HEK293 (cell line): ENCODE measurements around the gene GRIK4.

Experiments
- CTCF ChIA-PET: fragments of 350-600 bp; formaldehyde crosslinking; extraction: SDS; loops from one replicate; lab custom pipeline; 2021; ENCODE audit warnings: antibody characterized with exemption; lab: Yijun Ruan, JAX
- POLR2A ChIA-PET: fragments of 300-600 bp; formaldehyde crosslinking; extraction: SDS; loops from one replicate; lab custom pipeline; 2020; ENCODE audit warnings: antibody characterized with exemption, inconsistent platforms; lab: Yijun Ruan, JAX
- H3K27ac ChIP-seq: fragments of 200-500 bp; sonication (Bioruptor generic); 2 replicates; pipeline ENCODE4 v1.5.1; 2014; ENCODE audit warnings: low read depth, low read length, control low read depth, inconsistent platforms; ENCODE audit errors: extremely low read depth
- H3K36me3 ChIP-seq, 2 experiments: fragments of 200-500 bp in 1 of 2; sonication (Bioruptor generic) in 1 of 2; 1 replicate in 1 of 2; 2 replicates in 1 of 2; pipeline ENCODE4 v1.5.1; 2014 to 2017; ENCODE audit warnings: inconsistent platforms in 2 of 2, low read length in 2 of 2; ENCODE audit not compliant: control insufficient read depth in 2 of 2, insufficient read depth in 1 of 2
- H3K4me1 ChIP-seq: fragments of 200-500 bp; sonication (Bioruptor generic); 2 replicates; pipeline ENCODE4 v1.5.1; 2014; ENCODE audit warnings: mild to moderate bottlenecking, low read length, inconsistent platforms; ENCODE audit not compliant: control insufficient read depth, insufficient read depth
- H3K4me3 ChIP-seq: 2 replicates; pipeline ENCODE4 v1.5.1; 2011; ENCODE audit warnings: low read depth, mild to moderate bottlenecking, control low read depth, low read length, moderate library complexity
- H3K9me3 ChIP-seq: fragments of 200-500 bp; sonication (Bioruptor generic); 2 replicates; pipeline ENCODE4 v1.5.1; 2014; ENCODE audit warnings: low read depth, low read length, inconsistent platforms; ENCODE audit not compliant: control insufficient read depth, insufficient read depth
- IKZF3 ChIP-seq: fragments of 450-650 bp; IDR thresholded peaks from 2 replicates; pipeline ENCODE4 v1.5.0; 2018; ENCODE audit warnings: missing biosample characterization, mild to moderate bottlenecking, missing genetic modification characterization, moderate library complexity
- PRDM6 ChIP-seq: fragments of 450-650 bp; formaldehyde crosslinking; IDR thresholded peaks from 2 replicates; pipeline ENCODE4 v1.5.1; 2017; ENCODE audit warnings: missing biosample characterization, missing genetic modification characterization
- SALL2 ChIP-seq: fragments of 450-650 bp; formaldehyde crosslinking; IDR thresholded peaks from 2 replicates; pipeline ENCODE4 v1.5.0; 2017; ENCODE audit warnings: missing biosample characterization, mild to moderate bottlenecking, missing genetic modification characterization, borderline replicate concordance
- SP3 ChIP-seq: fragments of 450-650 bp; formaldehyde crosslinking; IDR thresholded peaks from 2 replicates; pipeline ENCODE4 v1.5.1; 2016; ENCODE audit warnings: missing biosample characterization, missing genetic modification characterization
- TRIM28 ChIP-seq: IDR thresholded peaks from 2 replicates; pipeline ENCODE4 v1.6.1; 2011; ENCODE audit warnings: low read length, control low read depth, borderline replicate concordance
- WT1 ChIP-seq: fragments of 450-650 bp; formaldehyde crosslinking; IDR thresholded peaks from 2 replicates; pipeline ENCODE4 v1.5.1; 2016; ENCODE audit warnings: missing biosample characterization, missing genetic modification characterization
- ZBTB48 ChIP-seq: fragments of 450-650 bp; formaldehyde crosslinking; IDR thresholded peaks from 2 replicates; pipeline ENCODE4 v1.5.1; 2016; ENCODE audit warnings: missing biosample characterization, missing genetic modification characterization
- ZEB2 ChIP-seq: fragments of 450-650 bp; formaldehyde crosslinking; IDR thresholded peaks from 2 replicates; pipeline ENCODE4 v1.5.1; 2016; ENCODE audit warnings: missing biosample characterization, missing genetic modification characterization
- ZNF138 ChIP-seq: fragments of 450-650 bp; formaldehyde crosslinking; IDR thresholded peaks from 2 replicates; pipeline ENCODE4 v1.5.1; 2016; ENCODE audit warnings: missing biosample characterization, missing genetic modification characterization, borderline replicate concordance
- ZNF19 ChIP-seq: fragments of 450-650 bp; formaldehyde crosslinking; IDR thresholded peaks from 2 replicates; pipeline ENCODE4; 2016; ENCODE audit warnings: missing biosample characterization, missing genetic modification characterization, low read depth
- ZNF280C ChIP-seq: fragments of 450-650 bp; formaldehyde crosslinking; IDR thresholded peaks from 2 replicates; pipeline ENCODE4 v1.5.1; 2016; ENCODE audit warnings: missing biosample characterization, missing genetic modification characterization
- ZNF426 ChIP-seq: fragments of 450-650 bp; formaldehyde crosslinking; IDR thresholded peaks from 2 replicates; pipeline ENCODE4 v1.5.1; 2017; ENCODE audit warnings: missing biosample characterization, missing genetic modification characterization, mild to moderate bottlenecking, inconsistent platforms, moderate library complexity
- ZNF449 ChIP-seq: fragments of 450-650 bp; formaldehyde crosslinking; IDR thresholded peaks from 2 replicates; pipeline ENCODE4 v1.5.1; 2017; ENCODE audit warnings: missing biosample characterization, mild to moderate bottlenecking, missing genetic modification characterization, moderate library complexity
- ZNF555 ChIP-seq: fragments of 450-650 bp; formaldehyde crosslinking; conservative IDR thresholded peaks from 2 replicates; pipeline ENCODE4 v1.5.1; 2017; ENCODE audit warnings: missing biosample characterization, mild to moderate bottlenecking, missing genetic modification characterization, inconsistent platforms
- ZNF623 ChIP-seq: fragments of 450-650 bp; formaldehyde crosslinking; IDR thresholded peaks from 2 replicates; pipeline ENCODE4 v1.5.1; 2016; ENCODE audit warnings: missing biosample characterization, missing genetic modification characterization
- ZNF660 ChIP-seq: fragments of 450-650 bp; IDR thresholded peaks from 2 replicates; pipeline ENCODE4 v1.5.1; 2018; ENCODE audit warnings: missing biosample characterization, mild to moderate bottlenecking, missing genetic modification characterization
- ZNF692 ChIP-seq: fragments of 450-650 bp; formaldehyde crosslinking; IDR thresholded peaks from 2 replicates; pipeline ENCODE4 v1.5.1; 2016; ENCODE audit warnings: missing biosample characterization, missing genetic modification characterization
- ZNF701 ChIP-seq: fragments of 450-650 bp; formaldehyde crosslinking; IDR thresholded peaks from 2 replicates; pipeline ENCODE4 v1.5.1; 2016; ENCODE audit warnings: missing biosample characterization, missing genetic modification characterization
- ZNF704 ChIP-seq: fragments of 450-650 bp; formaldehyde crosslinking; IDR thresholded peaks from 2 replicates; pipeline ENCODE4 v1.5.1; 2016; ENCODE audit warnings: missing biosample characterization, missing genetic modification characterization
- ZNF777 ChIP-seq: fragments of 450-650 bp; formaldehyde crosslinking; IDR thresholded peaks from 2 replicates; pipeline ENCODE4 v1.5.1; 2017; ENCODE audit warnings: missing biosample characterization, missing genetic modification characterization, borderline replicate concordance

Gene GRIK4

GRCh38 chr11:120536091-120536796 lies 24.7 kb downstream of the GRIK4 start:
- Histone ChIP-seq H3K27ac (no peak overlapping the region), H3K4me1 (no peaks in the 10 kb centered on the region), H3K36me3 (no peaks in the 10 kb centered on the region), H3K4me3 (no peak overlapping the region), H3K9me3 (no peaks in the 10 kb centered on the region)
- POLR2A ChIA-PET = no interaction called here
- CTCF ChIA-PET = interaction anchor here (0.6 to 1.2 kb wide), 5 partner anchors 15 to 631 kb away, joined by 3 to 4 read pairs (median 3); no protein-coding TSS in a partner anchor
- TF ChIP-seq ZNF704 (tag by site-specific recombination) (no peak), IKZF3 (tag by site-specific recombination) (no peak), ZNF449 (tag by site-specific recombination) (no peak), ZNF426 (no peak), TRIM28 (no peak), PRDM6 (tag by site-specific recombination) (no peak), ZNF660 (tag by site-specific recombination) (no peak), ZNF280C (tag by site-specific recombination) (no peak), ZNF138 (no peak), SP3 (tag by site-specific recombination) (no peak), ZNF555 (tag by site-specific recombination) (no peak), ZBTB48 (tag by site-specific recombination) (no peak), ZNF701 (tag by site-specific recombination) (no peak), WT1 (tag by site-specific recombination) (no peak), ZEB2 (no peak), ZNF19 (no peak), SALL2 (tag by site-specific recombination) (no peak), ZNF623 (tag by site-specific recombination) (no peak), ZNF692 (no peak), ZNF777 (tag by site-specific recombination) (no peak)
